GM13976 (cell line): ENCODE data around the gene MAP3K7.

ENCODE experiments used
- DNase-seq: peaks from one replicate; pipeline ENCODE4 v3.0.0; 2012; ENCODE audit warnings: low spot score
- CTCF ChIP-seq: IDR thresholded peaks from 2 replicates; pipeline ENCODE4 v1.5.1; 2012; ENCODE audit warnings: borderline replicate concordance, mild to moderate bottlenecking; ENCODE audit not compliant: insufficient read depth; ENCODE audit errors: extremely low read depth, missing control alignments, control extremely low read depth
- in situ Hi-C: fragments of 300-500 bp; cut with MboI; formaldehyde crosslinking; loops from one replicate; pipeline ENCODE4 v1.12.0; 2022; ENCODE audit warnings: low sequenced_read_pairs, mixed read lengths, inconsistent platforms; ENCODE audit not compliant: unreplicated experiment

MAP3K7 gene

GRCh38 chr6:90536520-90536919 is 50.4 kb downstream of the MAP3K7 start:
- DNase-seq = no peak
- in situ Hi-C loops = no loop called here
- TF ChIP-seq CTCF = no peak

GRCh38 chr6:90534337-90535025 is 52.4 kb downstream of the MAP3K7 start:
- no peak for TF ChIP-seq CTCF
- no peak for DNase-seq
- in situ Hi-C loops = no loop called here

- in situ Hi-C loops = no loop called here
Measured at GRCh38 chr6:90533615-90534336, 53.1 kb downstream of the MAP3K7 start.

GRCh38 chr6:90530882-90531281 is 56.0 kb downstream of the MAP3K7 start:
- in situ Hi-C loops = no loop called here
- no peak for DNase-seq
- TF ChIP-seq CTCF = no peak

More at GRCh38 chr6:90533615-90534336, 53.1 kb downstream of the MAP3K7 start:
- DNase-seq = no peak
- TF ChIP-seq CTCF = no peak

GRCh38 chr6:90525421-90525820 is 61.5 kb downstream of the MAP3K7 start:
- TF ChIP-seq CTCF = no peak
- in situ Hi-C loops = no loop called here
- no peak for DNase-seq

GRCh38 chr6:90523779-90524310 is 63.0 kb downstream of the MAP3K7 start:
- DNase-seq = no peak
- in situ Hi-C loops = no loop called here
- no peak for TF ChIP-seq CTCF

- in situ Hi-C loops = no loop called here
- DNase-seq = no peak
- no peak for TF ChIP-seq CTCF
Measured at GRCh38 chr6:90521955-90522354, 64.9 kb downstream of the MAP3K7 start.
